Activated naive CD4-positive, alpha-beta T cell treated with anti-CD3 and anti-CD28 coated beads for 36 hours (primary cell): Measurements from ENCODE around the gene GNAS. TPM values are rescaled to one million over a fixed set of nuclear protein-coding genes. Genes with fewer than 3 reads are reported as not detected.

ENCODE experiments used
- CTCF ChIA-PET: fragments of 350-600 bp; sonication (Branson Sonifier 250); formaldehyde crosslinking; loops from one replicate; lab custom pipeline; 2021; ENCODE audit warnings: antibody characterized with exemption; lab: Charles Lee
- DNase-seq: peaks from one replicate; pipeline ENCODE4 v3.0.0-alpha.2; 2020
- H3K27ac Mint-ChIP-seq: one replicate; pipeline ENCODE4 v1.8.0; 2021; ENCODE audit warnings: mild to moderate bottlenecking, mixed read lengths
- H3K27me3 Mint-ChIP-seq: one replicate; pipeline ENCODE4 v1.8.0; 2021; ENCODE audit warnings: low read depth, mixed read lengths
- H3K36me3 Mint-ChIP-seq: one replicate; pipeline ENCODE4 v1.8.0; 2021; ENCODE audit warnings: low read depth, mixed read lengths
- H3K4me1 Mint-ChIP-seq: one replicate; pipeline ENCODE4 v1.8.0; 2021; ENCODE audit warnings: low read depth, mixed read lengths
- H3K4me3 Mint-ChIP-seq: one replicate; pipeline ENCODE4 v1.8.0; 2021; ENCODE audit warnings: mild to moderate bottlenecking, moderate library complexity, mixed read lengths
- H3K9me3 Mint-ChIP-seq: one replicate; pipeline ENCODE4 v1.8.0; 2021; ENCODE audit warnings: mixed read lengths
- intact Hi-C: fragments of 100-400 bp; cut with micrococcal nuclease; formaldehyde crosslinking; loops from one replicate; pipeline ENCODE4 v1.15.1; 2023
- total RNA-seq, 2 experiments: library from RNA; stranded (reverse); gene quantifications; one replicate each; pipeline ENCODE4 v1.2.3, GENCODE V29; 2021

GNAS gene
- total RNA-seq, 2 experiments from 2014 or later: 770 to 802 TPM

GRCh38 chr20:58833921-58834320 is 18.6 kb upstream of the GNAS start:
- CTCF ChIA-PET: interaction anchor here (0.8 kb wide), 1 partner anchor 40 kb away, joined by 3 read pairs; no protein-coding TSS in a partner anchor
- Mint-ChIP-seq H3K27ac (no peak overlapping the region), H3K4me1 (no peaks in the 10 kb centered on the region), H3K4me3 (no peak overlapping the region), H3K27me3 (peaks cover 10% of the 10 kb centered on the region), H3K9me3 (no peaks in the 10 kb centered on the region), H3K36me3 (peaks cover 2% of the 10 kb centered on the region)
- no peak for DNase-seq
- intact Hi-C loops: no loop called here

GRCh38 chr20:58835231-58835630 is 17.3 kb upstream of the GNAS start:
- Mint-ChIP-seq H3K4me1 (peaks cover 3% of the 10 kb centered on the region), H3K9me3 (no peaks in the 10 kb centered on the region), H3K4me3 (no peak overlapping the region), H3K27me3 (peaks cover 16% of the 10 kb centered on the region), H3K36me3 (peaks cover 2% of the 10 kb centered on the region), H3K27ac (no peak overlapping the region)
- no peak for DNase-seq
- CTCF ChIA-PET: no interaction called here
- intact Hi-C loops: loop anchor here (5.0 kb wide), 2 partner anchors 353 to 598 kb away; no protein-coding TSS in a partner anchor

- intact Hi-C loops: loop anchor here (5.0 kb wide), 2 partner anchors 354 to 599 kb away; no protein-coding TSS in a partner anchor
- Mint-ChIP-seq H3K4me1 (peaks cover 11% of the 10 kb centered on the region), H3K36me3 (peaks cover 3% of the 10 kb centered on the region), H3K4me3 (no peak overlapping the region), H3K27ac (no peak overlapping the region), H3K27me3 (peaks cover 31% of the 10 kb centered on the region), H3K9me3 (no peaks in the 10 kb centered on the region)
- DNase-seq: no peak
- CTCF ChIA-PET: no interaction called here
Measured at GRCh38 chr20:58836616-58837204, 15.8 kb upstream of the GNAS start.

GRCh38 chr20:58837717-58838116 is 14.8 kb upstream of the GNAS start:
- intact Hi-C loops: loop anchor here (2.0 to 5.0 kb wide), 3 partner anchors 187 to 600 kb away; partner anchors contain the start of gene STX16
- Mint-ChIP-seq H3K4me1 (peaks cover 12% of the 10 kb centered on the region), H3K27ac (no peak overlapping the region), H3K27me3 (peaks cover 41% of the 10 kb centered on the region), H3K4me3 (no peak overlapping the region), H3K9me3 (no peaks in the 10 kb centered on the region), H3K36me3 (peaks cover 3% of the 10 kb centered on the region)
- CTCF ChIA-PET: no interaction called here
- DNase-seq: no peak

- Mint-ChIP-seq H3K27me3 (peaks cover 46% of the 10 kb centered on the region), H3K4me3 (no peak overlapping the region), H3K4me1 (peaks cover 12% of the 10 kb centered on the region), H3K27ac (no peak overlapping the region), H3K9me3 (no peaks in the 10 kb centered on the region), H3K36me3 (peaks cover 3% of the 10 kb centered on the region)
- intact Hi-C loops: loop anchor here (2.0 to 5.0 kb wide), 3 partner anchors 187 to 601 kb away; partner anchors contain the start of gene STX16
- CTCF ChIA-PET: interaction anchor here (1.1 to 2.0 kb wide), 2 partner anchors 179 to 182 kb away, joined by 3 to 5 read pairs; no protein-coding TSS in a partner anchor
- DNase-seq: no peak
Measured at GRCh38 chr20:58838174-58838573, 14.3 kb upstream of the GNAS start.

GRCh38 chr20:58839474-58839874 is 13.0 kb upstream of the GNAS start:
- peaks cover 3% of the 10 kb centered on the region for H3K36me3 Mint-ChIP-seq
- no peak overlapping the region for H3K27ac Mint-ChIP-seq
- peaks cover 44% of the 10 kb centered on the region for H3K27me3 Mint-ChIP-seq
- H3K4me3 Mint-ChIP-seq: peak overlapping the region; percentile 51
- intact Hi-C loops: loop anchor here (2.0 to 5.0 kb wide), 3 partner anchors 189 to 602 kb away; partner anchors contain the start of gene STX16
- peaks cover 12% of the 10 kb centered on the region for H3K4me1 Mint-ChIP-seq
- peak; percentile 63 for DNase-seq
- no peaks in the 10 kb centered on the region for H3K9me3 Mint-ChIP-seq
- CTCF ChIA-PET: interaction anchor here (0.6 to 2.6 kb wide), 7 partner anchors 10 to 358 kb away, joined by 3 to 10 read pairs (median 3); no protein-coding TSS in a partner anchor

- H3K36me3 Mint-ChIP-seq: peaks cover 3% of the 10 kb centered on the region
- no peak for DNase-seq
- intact Hi-C loops: loop anchor here (2.0 to 5.0 kb wide), 3 partner anchors 189 to 603 kb away; partner anchors contain the start of gene STX16
- H3K9me3 Mint-ChIP-seq: no peaks in the 10 kb centered on the region
- CTCF ChIA-PET: interaction anchor here (1.0 to 2.6 kb wide), 4 partner anchors 11 to 359 kb away, joined by 3 to 10 read pairs (median 4); no protein-coding TSS in a partner anchor
- peaks cover 12% of the 10 kb centered on the region for H3K4me1 Mint-ChIP-seq
- peaks cover 44% of the 10 kb centered on the region for H3K27me3 Mint-ChIP-seq
- no peak overlapping the region for H3K27ac Mint-ChIP-seq
- H3K4me3 Mint-ChIP-seq: peak overlapping the region; percentile 51
Measured at GRCh38 chr20:58839991-58840747, 12.3 kb upstream of the GNAS start.

GRCh38 chr20:58840816-58841538 is 11.5 kb upstream of the GNAS start:
- CTCF ChIA-PET: interaction anchor here (2.6 kb wide), 1 partner anchor 360 kb away, joined by 10 read pairs; no protein-coding TSS in a partner anchor
- peaks cover 47% of the 10 kb centered on the region for H3K27me3 Mint-ChIP-seq

GRCh38 chr20:58841539-58842264 is 10.8 kb upstream of the GNAS start:
- Mint-ChIP-seq H3K36me3 (peaks cover 3% of the 10 kb centered on the region), H3K27ac (no peak overlapping the region), H3K4me3 (no peak overlapping the region), H3K4me1 (peaks cover 12% of the 10 kb centered on the region), H3K27me3 (peaks cover 48% of the 10 kb centered on the region), H3K9me3 (no peaks in the 10 kb centered on the region)
- CTCF ChIA-PET: interaction anchor here (2.6 kb wide), 1 partner anchor 361 kb away, joined by 10 read pairs; no protein-coding TSS in a partner anchor
- DNase-seq: no peak
- intact Hi-C loops: no loop called here

More at GRCh38 chr20:58840816-58841538, 11.5 kb upstream of the GNAS start:
- no peaks in the 10 kb centered on the region for H3K9me3 Mint-ChIP-seq
- H3K27ac Mint-ChIP-seq: no peak overlapping the region
- peaks cover 12% of the 10 kb centered on the region for H3K4me1 Mint-ChIP-seq
- intact Hi-C loops: no loop called here
- H3K36me3 Mint-ChIP-seq: peaks cover 3% of the 10 kb centered on the region
- DNase-seq: no peak
- no peak overlapping the region for H3K4me3 Mint-ChIP-seq

GRCh38 chr20:58842276-58842675 is 10.2 kb upstream of the GNAS start:
- Mint-ChIP-seq H3K27me3 (peaks cover 50% of the 10 kb centered on the region), H3K4me3 (no peak overlapping the region)

GRCh38 chr20:58843128-58843556 is 9.4 kb upstream of the GNAS start:
- CTCF ChIA-PET: no interaction called here
- H3K36me3 Mint-ChIP-seq: peaks cover 3% of the 10 kb centered on the region
- H3K4me1 Mint-ChIP-seq: peaks cover 20% of the 10 kb centered on the region
- intact Hi-C loops: no loop called here
- DNase-seq: no peak
- H3K4me3 Mint-ChIP-seq: no peak overlapping the region
- H3K27ac Mint-ChIP-seq: no peak overlapping the region
- H3K9me3 Mint-ChIP-seq: no peaks in the 10 kb centered on the region
- H3K27me3 Mint-ChIP-seq: peaks cover 51% of the 10 kb centered on the region

More at GRCh38 chr20:58842276-58842675, 10.2 kb upstream of the GNAS start:
- Mint-ChIP-seq H3K4me1 (peaks cover 14% of the 10 kb centered on the region), H3K27ac (no peak overlapping the region), H3K36me3 (peaks cover 3% of the 10 kb centered on the region), H3K9me3 (no peaks in the 10 kb centered on the region)
- DNase-seq: no peak
- intact Hi-C loops: no loop called here
- CTCF ChIA-PET: no interaction called here
